Ovary (tissue), 3 donors: ENCODE results near the gene HDDC2.

Experiments used
- CTCF ChIP-seq, 3 donors: fragments of 450-650 bp in 2 of 3; fragments of 200-600 bp in 1 of 3; IDR thresholded peaks; one replicate each; pipeline versions ENCODE4 v1.5.1 to v1.8.0; 2016 to 2022; ENCODE audit warnings: antibody characterized with exemption in 3 of 3, mild to moderate bottlenecking in 1 of 3
- EP300 ChIP-seq: sonication (generic); formaldehyde crosslinking; IDR thresholded peaks from one replicate; pipeline ENCODE4 v1.6.1; 2017; ENCODE audit warnings: antibody characterized with exemption
- POLR2A ChIP-seq: fragments of 450-650 bp; IDR thresholded peaks from one replicate; pipeline ENCODE4 v1.6.1; 2017; ENCODE audit warnings: antibody characterized with exemption, mild to moderate bottlenecking, moderate library complexity
- donor health status: DM: no; HTN: no; CAD: no.

DNA sequence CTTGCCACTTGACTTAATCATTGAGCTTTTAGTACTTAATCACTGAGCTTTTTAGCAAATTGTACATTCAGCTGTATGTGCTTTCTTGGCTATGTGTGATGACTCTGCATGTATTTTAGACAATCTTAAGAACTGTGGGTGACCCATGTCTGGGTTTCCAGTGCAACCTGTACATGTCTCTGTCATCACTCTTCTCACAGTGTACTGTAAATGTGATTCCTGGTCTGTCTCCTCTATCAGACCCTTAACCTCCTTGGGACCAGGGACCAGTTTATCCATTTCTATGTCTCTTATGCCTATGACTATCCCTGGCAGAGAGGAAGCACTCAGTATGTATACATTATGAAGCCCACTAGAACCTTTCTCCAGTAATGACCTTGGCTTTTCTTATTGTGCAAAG lies 36.6 kb upstream of the HDDC2 start:
- TF ChIP-seq CTCF (IDR thresholded peaks at IDR 0.05) (no peak), POLR2A (no peak), EP300 (no peak)
